Prostate gland (tissue), 2 donors: Measurements from ENCODE around the gene SMIM24.

Source experiments
- CTCF ChIP-seq, 4 experiments: fragments of 200-600 bp in 2 of 4; fragments of 450-650 bp in 2 of 4; sonication (generic) in 2 of 4; IDR thresholded peaks; 1 replicate in 3 of 4; 2 replicates in 1 of 4; pipeline ENCODE4 v1.5.1; 2016 to 2019; ENCODE audit warnings: antibody characterized with exemption in 4 of 4, mild to moderate bottlenecking in 2 of 4, moderate library complexity in 2 of 4
- POLR2A ChIP-seq: fragments of 450-650 bp; IDR thresholded peaks from one replicate; pipeline ENCODE4 v1.6.1; 2016; ENCODE audit warnings: antibody characterized with exemption, mild to moderate bottlenecking

- TF ChIP-seq CTCF (IDR thresholded peaks at IDR 0.05): no peak
- TF ChIP-seq POLR2A: no peak
Observed at GRCh38 chr19:3518659-3519058, 38.3 kb upstream of the SMIM24 start.
